ENCODE measurements around the gene RARS2.

- no peak for TF ChIP-seq POLR2A (IDR thresholded peaks at IDR 0.05)
- no peak for TF ChIP-seq CTCF (IDR thresholded peaks at IDR 0.05)
Measured at GRCh38 chr6:87518453-87518852, 71.3 kb downstream of the RARS2 start.

Measured in transverse colon (tissue), 3 donors.